Activated naive CD4-positive, alpha-beta T cell (primary cell): ENCODE measurements around the gene APOBEC3H.

Experiments
- DNase-seq, 4 experiments: peaks; one replicate each; lab custom pipeline; 2025; lab: John Stamatoyannopoulos, UW

APOBEC3H gene

DNA sequence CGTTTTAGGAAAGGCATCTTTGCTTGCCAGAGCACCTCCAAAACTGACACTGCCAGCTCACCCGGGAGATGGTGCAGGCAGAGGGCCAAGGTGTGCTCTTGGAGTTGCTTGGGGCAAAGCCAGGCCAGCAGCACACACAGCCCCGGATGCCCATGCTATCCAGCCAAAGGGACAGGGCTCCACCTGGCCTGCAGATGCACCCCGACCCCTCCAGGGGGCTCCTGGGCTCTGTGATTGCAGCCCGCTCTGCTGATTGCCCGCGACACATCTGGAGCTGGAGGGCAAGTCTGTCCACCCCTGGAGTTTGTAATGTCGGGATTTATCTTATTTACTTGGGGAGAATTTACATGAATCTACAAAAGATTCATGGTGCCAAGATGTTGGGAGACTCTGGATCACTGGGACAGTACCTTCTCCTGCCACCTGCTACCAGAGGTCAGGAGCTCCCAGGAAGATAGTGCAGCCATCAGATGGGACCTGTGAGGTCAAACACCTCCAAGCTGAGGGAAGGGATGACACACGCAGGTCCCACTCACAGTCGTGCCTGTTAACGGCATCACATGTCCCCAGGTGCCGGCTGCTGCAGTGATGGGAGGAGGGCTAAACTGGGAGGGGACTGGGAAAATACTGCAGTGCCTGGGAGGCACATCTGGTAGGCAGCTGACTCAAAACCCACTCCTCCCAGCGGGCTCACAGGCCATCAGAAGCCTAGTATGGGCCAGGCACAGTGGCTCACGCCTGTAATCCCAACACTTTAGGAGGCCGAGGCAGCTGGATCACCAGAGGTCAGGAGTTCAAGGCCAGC, 38.2 kb downstream of the APOBEC3H start:
- peak in 1 of 4 experiments; percentile 37 for DNase-seq

DNA sequence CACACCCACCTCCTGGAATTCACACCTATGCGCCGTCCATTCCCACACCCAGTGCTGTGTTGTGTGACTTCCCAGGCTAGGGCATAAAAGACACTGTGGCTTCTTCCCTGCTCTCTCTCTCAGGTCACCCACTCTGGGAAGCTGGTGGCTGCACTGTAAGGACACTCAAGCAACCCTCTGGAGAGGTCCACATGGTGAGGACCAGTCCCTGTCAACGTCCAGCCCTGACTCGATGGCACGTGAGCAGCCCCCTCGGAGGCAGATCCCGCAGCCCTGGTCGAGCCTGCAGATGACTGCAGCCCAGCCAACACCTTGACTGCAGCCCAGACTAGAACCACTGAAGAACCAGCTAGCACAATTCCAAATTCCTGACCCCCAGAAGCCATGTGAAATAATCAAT, 39.3 kb downstream of the APOBEC3H start:
- no peak for DNase-seq

DNA sequence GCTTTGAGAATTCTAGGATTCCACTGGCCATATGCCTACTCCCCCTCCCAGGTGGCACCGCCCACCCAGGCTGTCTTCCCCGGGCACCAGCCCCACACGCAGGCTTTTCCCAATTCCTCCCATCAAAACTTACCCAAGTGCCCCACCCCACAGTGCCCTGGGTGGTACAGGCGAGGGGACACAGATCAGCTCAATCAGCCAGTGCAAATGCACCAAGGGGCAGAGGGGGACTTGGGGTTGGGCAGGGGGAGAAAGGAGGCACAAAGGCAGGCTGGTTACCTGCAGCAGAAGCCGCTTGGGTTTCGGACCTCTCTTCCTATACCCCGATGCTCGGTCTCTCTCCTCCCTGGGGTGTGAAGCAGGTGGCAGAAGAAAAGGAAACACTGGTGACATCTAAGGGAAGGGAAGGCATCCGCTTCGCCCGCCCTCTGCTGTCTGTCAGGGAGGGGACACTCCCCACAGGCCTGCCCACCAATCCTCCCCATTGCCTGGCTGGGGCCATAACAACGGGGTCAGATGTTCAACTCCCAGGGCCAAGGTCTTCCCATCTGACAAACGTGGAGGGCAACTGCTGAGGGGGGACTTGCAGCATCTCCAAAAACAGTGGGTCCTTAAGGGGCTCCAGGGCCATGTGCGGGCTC, 41.4 kb downstream of the APOBEC3H start:
- DNase-seq, result no peak

DNA sequence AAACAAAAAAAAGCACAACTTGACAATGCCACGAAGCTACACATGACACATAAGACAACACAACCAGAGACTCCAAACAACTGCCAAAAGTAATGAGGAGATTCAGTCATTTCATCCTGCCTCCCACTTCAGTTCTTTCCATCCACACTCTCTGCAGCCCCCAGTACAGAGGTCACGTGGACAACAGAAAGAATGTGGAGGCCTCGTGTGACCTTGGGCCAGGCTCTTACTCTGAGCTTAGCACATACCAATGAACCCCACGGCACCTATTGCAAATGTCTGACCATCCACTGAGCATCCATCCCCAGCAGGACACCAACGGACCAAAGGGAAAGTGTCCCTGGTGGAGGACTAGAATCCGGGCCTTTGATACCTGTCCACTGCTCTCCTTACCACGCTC, 42.9 kb downstream of the APOBEC3H start:
- no peak for DNase-seq

DNA sequence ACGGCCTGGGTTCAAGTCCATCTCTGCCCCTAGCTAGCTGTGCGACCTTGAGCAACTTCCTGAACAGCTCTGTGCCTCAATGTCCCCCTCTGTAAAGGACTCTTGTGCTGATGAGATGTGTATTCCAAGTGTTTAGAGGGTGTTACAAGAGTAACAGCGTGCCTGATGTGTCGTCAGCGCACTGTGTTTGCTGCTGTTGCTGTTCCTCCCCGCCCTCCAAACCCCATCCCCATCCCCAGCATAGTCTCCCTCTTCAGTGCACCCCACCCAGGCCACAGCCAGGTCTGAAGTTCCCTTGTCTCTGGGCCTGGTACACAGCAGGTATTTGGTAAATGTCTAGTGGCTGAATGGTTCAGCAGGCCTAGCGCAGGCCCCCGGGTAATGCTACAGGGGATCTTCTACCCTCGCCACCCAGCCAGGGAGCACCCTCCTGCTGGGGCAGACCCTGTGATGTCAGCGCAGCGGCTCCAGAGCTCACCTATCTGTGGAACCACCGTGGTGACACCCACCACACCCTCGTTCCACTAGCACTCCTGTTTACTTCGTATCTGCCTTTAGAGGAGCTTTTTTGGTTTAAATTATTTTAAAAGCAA, 45.1 kb downstream of the APOBEC3H start:
- DNase-seq, result no peak

DNA sequence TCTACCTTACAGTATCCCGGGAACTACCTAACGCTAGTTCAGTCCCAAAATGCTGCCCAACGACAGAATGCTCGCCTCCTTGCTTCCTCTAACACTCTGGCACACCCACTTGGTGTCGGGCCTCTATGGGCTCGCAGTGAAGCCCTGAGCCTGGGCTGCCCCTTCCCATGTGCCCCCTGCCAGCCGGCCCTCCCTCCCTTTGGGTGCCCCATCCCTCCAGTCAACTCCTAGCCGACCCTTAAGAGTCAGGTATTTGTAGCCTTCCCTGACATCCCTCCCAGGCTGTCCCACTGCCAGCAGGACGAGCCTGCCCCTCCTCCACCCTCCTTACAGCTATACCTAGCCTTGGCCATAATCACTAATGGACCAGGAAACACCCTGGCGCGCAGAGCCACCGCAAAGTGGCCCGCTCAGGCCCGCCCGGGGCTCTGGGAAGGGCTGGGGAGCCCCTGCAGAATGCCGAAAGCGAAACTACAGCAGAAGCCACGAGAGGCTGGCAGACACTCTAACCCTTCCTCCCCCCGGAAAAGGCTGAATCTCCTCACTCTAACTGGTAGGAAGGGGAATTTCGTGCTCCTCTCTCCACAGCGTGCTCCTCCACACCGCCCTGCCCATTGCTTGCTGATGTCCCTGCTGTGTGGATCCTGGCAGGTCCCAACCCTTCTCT, 47.2 kb downstream of the APOBEC3H start:
- DNase-seq, result peak in 2 of 4 experiments; percentile 19

DNA sequence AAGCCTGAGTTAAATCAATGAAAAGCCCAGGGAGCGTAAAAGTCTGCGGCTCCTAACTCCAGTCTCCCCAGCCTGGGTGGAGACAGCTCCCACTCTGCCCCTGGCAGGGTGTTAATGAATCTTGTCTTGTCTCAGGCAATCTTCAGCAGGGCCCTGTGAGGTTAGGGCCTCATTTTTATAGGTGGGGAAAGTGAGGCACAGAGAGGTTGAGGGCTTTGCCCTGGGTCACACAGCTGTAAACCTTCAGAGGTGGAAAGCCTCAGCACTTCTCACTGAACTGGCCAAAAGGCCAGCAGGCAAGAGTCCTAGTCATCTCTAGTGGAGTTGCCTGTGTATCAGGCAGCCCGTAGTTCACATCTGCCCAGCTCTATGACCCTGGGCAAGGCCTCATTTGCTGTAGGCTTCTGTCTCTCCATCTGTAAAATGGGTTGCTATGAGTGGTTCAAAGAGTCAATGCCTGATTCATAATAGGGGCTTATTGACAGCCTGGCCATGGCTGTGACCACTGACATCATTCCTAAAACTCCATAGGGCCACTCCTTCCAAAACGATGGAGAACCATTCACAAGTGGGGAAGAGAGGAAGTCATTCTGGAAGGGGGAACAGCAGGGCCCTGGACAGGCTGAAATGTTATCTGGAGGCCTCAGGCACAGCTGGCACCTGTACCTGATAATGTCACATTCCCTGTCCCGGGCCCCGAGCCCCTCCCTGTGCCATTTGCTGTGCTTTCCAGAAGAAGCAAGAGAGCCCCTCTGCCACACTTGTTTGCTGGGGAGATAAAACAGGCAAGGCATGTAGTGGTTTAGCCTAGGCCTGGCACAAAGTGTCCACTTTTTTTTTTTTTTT, 49.4 kb downstream of the APOBEC3H start:
- DNase-seq, result no peak

DNA sequence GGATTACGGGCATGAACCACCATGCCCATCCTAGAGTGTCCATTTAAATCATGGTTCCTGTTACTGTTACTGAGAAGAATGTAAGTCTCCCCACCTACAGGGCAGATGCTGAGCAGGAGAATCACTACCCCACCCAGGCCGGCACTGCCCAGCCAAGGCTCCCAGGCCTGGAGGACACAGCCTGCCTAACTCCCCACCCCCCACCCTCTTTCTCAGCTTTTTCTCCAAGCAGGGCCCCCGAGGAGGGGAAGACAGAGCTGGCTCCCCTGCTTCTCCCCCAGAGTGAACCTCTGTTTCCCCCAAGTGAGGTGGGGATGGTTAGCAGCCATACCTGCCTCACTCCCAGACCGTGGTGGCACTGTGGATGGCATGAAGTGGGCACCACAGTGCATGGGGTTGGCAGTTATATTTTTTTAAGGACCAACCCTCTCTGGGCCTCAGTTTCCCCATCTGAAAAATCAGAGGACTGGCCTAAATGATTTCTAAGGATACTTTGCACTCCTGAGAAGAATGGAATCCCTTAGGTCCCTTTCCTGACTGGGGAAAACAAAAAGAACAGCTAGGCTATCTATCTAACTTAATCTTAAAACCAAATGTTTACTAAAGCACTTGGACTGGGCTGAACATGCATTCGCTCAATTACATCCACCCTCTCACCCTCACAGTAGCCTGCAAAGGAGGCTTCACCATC, 50.4 kb downstream of the APOBEC3H start:
- no peak for DNase-seq

DNA sequence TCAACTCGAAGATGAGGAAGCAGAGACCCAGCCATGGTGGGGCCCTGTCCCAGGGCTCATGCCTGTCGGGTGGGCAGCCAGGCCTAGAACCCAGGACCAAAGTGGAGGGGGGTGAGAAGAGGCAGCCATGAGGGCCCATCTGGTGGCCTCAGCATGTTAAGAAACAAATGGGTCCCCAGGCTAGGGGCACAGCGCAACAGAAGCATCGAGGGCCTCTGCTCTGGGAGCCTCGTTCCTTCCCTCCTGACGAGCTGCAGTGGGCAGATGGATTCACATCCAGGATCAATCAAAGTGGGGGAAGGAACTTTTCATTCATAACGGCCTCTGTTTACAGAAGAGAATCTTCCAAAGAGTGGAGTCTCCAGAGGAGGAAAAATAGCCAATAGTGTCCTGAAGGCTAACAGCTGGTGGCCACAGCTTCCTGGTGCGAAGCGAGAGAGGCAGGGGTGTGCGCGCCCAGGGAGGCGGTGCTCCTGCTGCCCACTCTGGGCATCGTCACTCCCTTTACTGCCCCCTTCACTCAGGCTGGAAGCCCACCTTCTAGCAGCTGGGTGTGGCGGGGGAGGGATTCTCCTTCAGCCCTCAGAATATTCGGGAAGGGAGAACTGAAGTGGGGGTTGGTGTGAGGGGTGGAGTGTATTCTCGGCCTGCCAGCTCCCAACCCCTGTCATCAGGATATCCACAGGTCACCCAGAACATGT, 51.1 kb downstream of the APOBEC3H start:
- no peak for DNase-seq

DNA sequence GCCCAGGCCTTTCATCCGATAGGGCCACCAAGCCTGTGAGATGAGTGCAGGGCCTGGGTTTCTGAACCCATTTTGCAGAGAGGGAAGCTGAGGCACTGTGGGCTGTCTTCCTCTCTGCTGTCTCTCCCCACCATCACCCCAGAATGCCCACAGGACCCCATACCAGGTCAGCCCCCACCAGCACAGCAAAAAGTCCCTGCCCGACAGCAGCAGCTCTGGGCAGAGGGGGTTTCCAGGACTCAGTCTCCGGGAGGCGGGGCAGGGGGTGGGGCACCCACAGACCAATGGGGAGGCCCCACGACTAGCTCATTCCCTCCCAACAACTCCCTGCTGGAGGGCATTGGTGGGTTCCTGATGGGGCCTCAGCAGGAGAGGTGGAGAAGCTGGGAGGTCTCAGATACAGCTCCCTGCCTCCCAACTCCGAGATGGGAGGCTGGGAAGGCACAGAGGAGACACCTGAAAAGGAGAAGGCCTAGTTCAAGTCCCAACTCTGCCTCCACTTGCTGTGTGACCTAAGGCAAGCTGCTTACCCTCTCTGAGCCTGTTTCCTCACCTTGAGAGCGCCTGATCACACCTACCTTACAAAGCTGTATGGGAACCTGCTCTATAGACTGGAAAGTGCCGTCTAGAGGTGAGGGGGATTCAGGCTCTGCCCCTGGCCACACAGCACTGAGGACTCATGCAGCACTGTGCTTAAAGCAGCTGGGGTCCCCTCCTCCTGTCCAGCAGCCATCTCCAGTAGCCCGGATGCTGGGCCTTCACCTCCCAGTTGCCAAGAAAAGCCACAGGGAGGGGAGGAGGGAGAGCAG, 51.9 kb downstream of the APOBEC3H start:
- DNase-seq, result peak in 1 of 4 experiments; percentile 19

DNA sequence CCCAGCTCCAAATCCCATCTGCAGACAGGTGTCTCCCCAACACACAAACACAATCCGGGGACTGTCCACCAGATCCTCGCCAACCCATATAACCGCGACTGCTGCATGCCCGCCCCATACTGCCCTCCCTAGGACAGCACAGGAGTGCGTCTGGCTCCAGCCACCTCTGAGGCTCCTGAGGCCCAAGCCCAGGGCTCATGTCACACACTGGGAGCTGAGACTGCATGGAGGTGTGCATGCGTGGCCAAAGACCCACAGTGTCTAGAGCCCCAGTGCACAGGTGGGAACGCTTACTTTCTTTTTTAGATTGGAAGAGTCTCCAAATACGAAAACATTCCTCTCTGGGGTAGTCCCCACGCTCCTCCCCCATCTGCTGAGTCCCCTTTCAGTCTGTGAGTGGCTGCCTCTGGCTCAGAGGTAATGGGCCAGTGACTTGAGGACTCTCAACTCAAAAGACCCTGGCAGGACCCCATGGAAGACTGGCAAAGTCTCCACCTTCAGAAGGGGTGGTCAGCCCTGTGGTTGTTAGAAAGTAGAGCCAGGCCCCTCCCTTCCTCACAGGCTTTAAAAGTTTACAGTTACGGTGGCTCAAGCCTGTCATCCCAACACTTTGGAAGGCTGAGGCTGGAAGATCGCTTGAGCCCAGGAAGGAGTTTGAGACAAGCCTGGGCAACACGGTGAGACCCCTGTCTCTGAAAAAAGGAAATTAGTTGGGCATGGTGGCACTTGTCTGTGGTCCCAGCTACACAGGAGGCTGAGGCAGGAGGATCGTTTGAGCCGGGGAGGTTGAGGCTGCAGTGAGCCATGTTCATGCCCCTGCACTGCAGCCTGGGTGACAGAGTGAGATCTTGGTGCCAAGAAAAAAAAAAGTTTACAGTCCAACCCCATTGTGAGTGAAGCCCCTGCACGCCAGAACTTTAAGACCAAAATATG, 53.1 kb downstream of the APOBEC3H start:
- DNase-seq, result no peak

DNA sequence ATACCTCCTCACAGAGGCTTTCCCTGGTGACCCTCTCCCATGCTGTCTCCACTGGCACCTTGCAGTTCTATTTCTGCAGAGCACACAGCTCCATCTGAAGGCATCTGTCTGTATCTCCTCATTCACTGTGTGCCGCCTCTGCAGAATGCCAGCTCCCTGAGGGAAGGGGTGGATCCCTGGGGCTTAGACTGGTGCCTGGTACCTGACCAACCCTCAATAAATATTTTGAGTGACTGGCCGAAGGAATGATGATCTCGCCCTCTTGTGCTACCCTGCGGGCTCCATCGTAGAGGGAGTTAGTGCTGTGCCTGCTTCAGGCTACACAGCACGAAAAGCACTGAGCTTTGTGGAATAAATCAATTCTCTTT, 53.8 kb downstream of the APOBEC3H start:
- DNase-seq, result no peak

DNA sequence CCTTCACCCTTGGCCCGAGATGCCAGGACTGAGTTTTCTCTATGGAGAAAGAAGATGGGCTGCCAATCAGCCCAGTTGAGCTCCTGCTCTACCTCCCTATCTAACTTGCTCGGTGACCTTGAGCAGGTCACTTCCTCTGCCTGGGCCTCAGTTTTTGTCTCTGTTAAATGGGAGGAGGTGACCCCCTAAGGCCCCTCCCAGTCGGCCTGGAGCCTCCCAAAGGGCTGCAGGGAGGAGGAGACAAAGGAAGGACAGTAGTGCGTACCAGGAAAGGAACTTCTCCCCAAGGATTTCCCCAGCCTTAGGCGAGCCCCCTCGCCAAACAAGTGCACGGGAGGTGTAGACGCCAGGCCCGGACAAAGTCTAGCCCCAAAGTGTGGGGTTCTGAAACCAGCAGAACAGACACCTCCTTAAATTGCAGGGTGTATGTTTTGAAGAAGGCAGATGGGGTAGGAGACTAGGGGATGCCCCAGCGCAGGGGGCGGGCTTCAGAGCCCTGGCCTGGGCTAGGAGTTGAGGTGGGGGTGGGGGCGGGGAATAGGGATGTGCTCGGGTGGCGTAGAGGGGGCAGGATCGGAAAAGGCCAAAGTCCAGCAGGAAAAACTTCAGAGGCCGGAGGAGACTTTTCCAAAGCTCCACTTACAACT, 54.4 kb downstream of the APOBEC3H start:
- DNase-seq, result no peak

DNA sequence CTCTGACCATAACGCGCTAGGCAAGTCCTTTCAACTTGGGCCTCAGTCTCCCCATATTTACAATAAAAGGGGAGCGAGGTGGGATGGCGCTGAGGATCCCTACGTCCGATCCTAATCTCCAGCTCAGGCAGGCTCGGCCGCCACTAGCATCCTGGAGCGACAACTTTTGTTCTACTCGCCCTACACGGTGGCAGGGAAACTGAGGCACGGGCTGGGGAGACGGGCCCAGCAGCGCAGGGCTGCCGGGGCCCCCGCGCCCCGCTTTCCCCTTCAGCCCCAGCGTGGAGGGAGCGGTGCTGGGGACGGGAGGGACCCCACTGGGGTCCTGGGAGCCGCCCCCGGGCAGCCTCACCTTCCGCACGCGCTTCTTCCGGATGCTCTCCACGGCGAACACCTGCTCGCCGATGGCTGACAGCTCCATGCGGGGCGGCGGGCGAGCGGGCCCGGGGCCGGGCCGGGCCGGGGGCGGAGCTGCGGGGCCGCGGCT, 55.0 kb downstream of the APOBEC3H start:
- no peak for DNase-seq

DNA sequence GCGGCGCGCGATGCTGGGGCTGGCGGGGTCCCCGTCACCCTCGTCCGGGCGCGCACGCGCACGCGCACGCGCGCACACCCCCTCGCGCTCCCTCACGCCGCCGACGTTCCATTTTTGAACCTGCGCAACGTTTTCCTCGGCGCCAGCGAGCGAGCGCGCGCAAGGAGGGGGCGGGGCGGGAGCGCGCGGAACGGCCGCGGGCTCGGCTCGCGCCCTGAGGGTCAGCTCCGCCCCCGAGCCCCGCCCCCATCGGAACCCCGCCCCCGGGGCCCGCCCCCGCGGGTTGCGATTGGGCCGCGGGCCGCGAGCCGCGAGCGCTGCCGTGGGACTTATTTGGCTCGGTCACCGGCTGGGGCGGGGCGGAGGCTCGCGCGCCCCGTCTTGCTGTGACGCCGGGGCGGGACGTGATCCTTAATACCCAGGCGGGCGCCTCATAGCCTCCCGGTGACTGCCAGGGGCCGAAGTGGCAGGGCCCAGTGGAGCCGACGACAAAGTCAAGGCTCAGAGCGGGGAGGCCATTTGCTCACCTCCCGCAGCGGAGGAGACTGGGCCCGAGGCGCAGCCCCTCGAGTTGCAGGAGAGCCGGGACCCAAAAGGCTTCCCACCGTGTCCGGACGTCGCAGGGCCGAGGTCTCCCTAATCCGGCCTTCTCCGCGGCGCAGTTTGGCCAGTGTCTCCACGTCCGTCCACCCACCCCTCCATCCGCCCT, 55.6 kb downstream of the APOBEC3H start, which contains the start of gene CBX7:
CBX7 (minus strand) TSS at position 170 of the 709 bp plus-strand sequence. CDS start 236 bp downstream, outside the sequence.
- peak; percentile 78 to 98 (median 90) for DNase-seq

DNA sequence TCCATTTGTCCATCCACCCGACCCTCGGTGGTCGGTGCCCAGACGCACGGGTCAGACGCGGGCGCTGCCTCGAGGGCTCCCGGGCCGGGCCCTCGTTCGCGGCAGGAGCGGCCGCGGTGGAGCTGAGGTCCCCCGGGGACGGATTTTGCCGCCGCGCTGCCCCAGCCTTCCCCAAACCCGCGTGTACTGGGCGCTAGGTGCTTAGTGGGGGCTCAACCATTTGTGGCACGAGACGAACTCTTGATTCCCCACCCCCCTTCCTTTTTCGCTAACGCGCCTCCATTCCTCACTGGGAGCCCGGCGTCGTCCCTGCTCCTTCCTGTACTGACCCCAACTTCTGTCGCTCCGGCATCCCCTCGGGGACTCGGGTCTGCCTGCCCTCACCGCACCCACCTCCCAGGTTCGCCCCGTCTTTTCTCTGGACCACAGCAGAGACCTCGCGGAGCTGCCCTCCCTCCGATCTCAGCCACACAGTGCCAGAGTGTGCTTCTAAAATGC, 56.2 kb downstream of the APOBEC3H start:
- no peak for DNase-seq
